NT2/D1 (cell line): Measurements from ENCODE around the gene OXNAD1.

Experiments
- SUZ12 ChIP-seq: IDR thresholded peaks from 2 replicates; pipeline ENCODE4 v1.6.1; 2011; ENCODE audit not compliant: insufficient read length, insufficient read depth; ENCODE audit errors: extremely low read depth
- YY1 ChIP-seq: IDR thresholded peaks from 2 replicates; pipeline ENCODE4 v1.6.1; 2011; ENCODE audit not compliant: insufficient read length, insufficient read depth
- ZNF274 ChIP-seq: IDR thresholded peaks from 2 replicates; pipeline ENCODE4 v1.6.1; 2011; ENCODE audit warnings: mild to moderate bottlenecking, low read depth, low read length

GRCh38 chr3:16329036-16329825 lies 64.2 kb downstream of the OXNAD1 start:
- TF ChIP-seq ZNF274, result no peak
- no peak for TF ChIP-seq YY1
- TF ChIP-seq SUZ12, result no peak
